Measurements from ENCODE around the gene TTF2. TPM values are rescaled to one million over a fixed set of nuclear protein-coding genes. Genes with fewer than 3 reads are reported as not detected.

TTF2 gene
- total RNA-seq, 1 donor from 2014 or later: 47.5 TPM

Small RNA genes lying within 50 kb of the gene (microRNA-seq; reads per million reads assigned to microRNA genes)
- 24.5 reads per million, percentile 47 among the genes with 10 or more reads in this experiment for gene MIR942

Other genes starting within 250 kb of the TTF2 start
- gene PTGFRN, start 150.4 kb upstream of the TTF2 start, total RNA-seq (ENCODE audit: low replicate concordance): 57.7 and 80.0 TPM in 2 replicates
- 1.1 and 4.4 TPM in 2 replicates for gene CD101, start 58.6 kb upstream of the TTF2 start, total RNA-seq (ENCODE audit: low replicate concordance)
- 19.8 and 23.3 TPM in 2 replicates for gene TRIM45, start 61.4 kb downstream of the TTF2 start, total RNA-seq (ENCODE audit: low replicate concordance)
- gene VTCN1, start 150.6 kb downstream of the TTF2 start, total RNA-seq (ENCODE audit: low replicate concordance): 49.4 and 125 TPM in 2 replicates

Measured in type B pancreatic cell (in vitro differentiated cells).